H9 (cell line): Measurements from ENCODE around the gene CPNE8. TPM values are rescaled to one million over a fixed set of nuclear protein-coding genes. Genes with fewer than 3 reads are reported as not detected.

Source experiments
- DNase-seq: peaks from one replicate; pipeline ENCODE4 v3.0.0-alpha.2; 2017
- H2AFZ ChIP-seq: one replicate; pipeline ENCODE4 v1.6.1; 2013; ENCODE audit warnings: mild to moderate bottlenecking, low read length, control low read depth, moderate library complexity
- H2AK5ac ChIP-seq: 2 replicates; pipeline ENCODE4 v1.6.1; 2013; ENCODE audit warnings: low read length, control low read depth, mixed read lengths; ENCODE audit not compliant: insufficient read length
- H2BK120ac ChIP-seq: one replicate; pipeline ENCODE4 v1.6.1; 2013; ENCODE audit warnings: low read depth, mild to moderate bottlenecking, low read length, control low read depth, inconsistent platforms; ENCODE audit not compliant: poor library complexity, severe bottlenecking
- H2BK12ac ChIP-seq: 2 replicates; pipeline ENCODE4 v1.6.1; 2013; ENCODE audit warnings: low read length, control low read depth, mixed read lengths, low read depth; ENCODE audit not compliant: insufficient read length
- H2BK15ac ChIP-seq: 2 replicates; pipeline ENCODE4 v1.6.1; 2013; ENCODE audit warnings: low read depth, low read length, control low read depth
- H2BK20ac ChIP-seq: one replicate; pipeline ENCODE4 v1.6.1; 2013; ENCODE audit warnings: low read depth, mild to moderate bottlenecking, low read length, control low read depth, inconsistent platforms; ENCODE audit not compliant: poor library complexity, severe bottlenecking
- H2BK5ac ChIP-seq: 2 replicates; pipeline ENCODE4 v1.6.1; 2013; ENCODE audit warnings: low read length, control low read depth, mixed read lengths; ENCODE audit not compliant: insufficient read length
- H3K14ac ChIP-seq: 2 replicates; pipeline ENCODE4 v1.6.1; 2013; ENCODE audit warnings: low read length, control low read depth; ENCODE audit not compliant: insufficient read depth
- H3K18ac ChIP-seq: 2 replicates; pipeline ENCODE4 v1.6.1; 2013; ENCODE audit warnings: low read depth, mild to moderate bottlenecking, mixed read lengths, low read length, control low read depth; ENCODE audit not compliant: insufficient read length
- H3K23ac ChIP-seq: 2 replicates; pipeline ENCODE4 v1.6.1; 2013; ENCODE audit warnings: low read length, control low read depth, mixed read lengths, low read depth; ENCODE audit not compliant: insufficient read length
- H3K23me2 ChIP-seq: 2 replicates; pipeline ENCODE4 v1.6.1; 2013; ENCODE audit warnings: low read depth, mild to moderate bottlenecking, mixed read lengths, low read length, control low read depth; ENCODE audit not compliant: insufficient read length, poor library complexity, severe bottlenecking
- H3K27ac ChIP-seq: 2 replicates; pipeline ENCODE4 v1.5.1; 2013; ENCODE audit warnings: low read length, control low read depth, mixed read lengths, low read depth; ENCODE audit not compliant: insufficient read length
- H3K27me3 ChIP-seq: 2 replicates; pipeline ENCODE4 v1.6.1; 2013; ENCODE audit warnings: low read length, control low read depth, inconsistent platforms; ENCODE audit not compliant: insufficient read depth
- H3K4ac ChIP-seq: 2 replicates; pipeline ENCODE4 v1.6.1; 2013; ENCODE audit warnings: low read depth, mild to moderate bottlenecking, control low read depth, inconsistent platforms, low read length, moderate library complexity
- H3K4me1 ChIP-seq: 2 replicates; pipeline ENCODE4 v1.6.1; 2013; ENCODE audit warnings: low read length, control low read depth, inconsistent platforms; ENCODE audit not compliant: insufficient read depth
- H3K4me2 ChIP-seq: 2 replicates; pipeline ENCODE4 v1.6.1; 2013; ENCODE audit warnings: low read length, control low read depth, mixed read lengths; ENCODE audit not compliant: insufficient read length, insufficient read depth
- H3K56ac ChIP-seq: 2 replicates; pipeline ENCODE4 v1.6.1; 2013; ENCODE audit warnings: low read depth, mild to moderate bottlenecking, mixed read lengths, low read length, control low read depth; ENCODE audit not compliant: insufficient read length
- H3K79me1 ChIP-seq: 2 replicates; pipeline ENCODE4 v1.6.1; 2013; ENCODE audit warnings: low read depth, mild to moderate bottlenecking, moderate library complexity, low read length, control low read depth, inconsistent platforms; ENCODE audit not compliant: insufficient read depth, poor library complexity, severe bottlenecking
- H3K79me2 ChIP-seq: 2 replicates; pipeline ENCODE4 v1.6.1; 2013; ENCODE audit warnings: low read length, control low read depth, inconsistent platforms; ENCODE audit not compliant: insufficient read depth
- H3K9ac ChIP-seq: 2 replicates; pipeline ENCODE4 v1.6.1; 2013; ENCODE audit warnings: low read length, control low read depth, mixed read lengths; ENCODE audit not compliant: insufficient read length; ENCODE audit errors: extremely low read depth
- H3K9me3 ChIP-seq: one replicate; pipeline ENCODE4 v1.6.1; 2013; ENCODE audit warnings: low read depth, low read length, inconsistent platforms; ENCODE audit not compliant: control insufficient read depth
- H3T11ph ChIP-seq: one replicate; pipeline ENCODE4 v1.6.1; 2013; ENCODE audit warnings: mild to moderate bottlenecking, low read length, control low read depth, inconsistent platforms
- H4K20me1 ChIP-seq: one replicate; pipeline ENCODE4 v1.6.1; 2013; ENCODE audit not compliant: control insufficient read depth, insufficient read length, insufficient read depth
- H4K5ac ChIP-seq: 2 replicates; pipeline ENCODE4 v1.6.1; 2013; ENCODE audit warnings: low read depth, mild to moderate bottlenecking, mixed read lengths, low read length, control low read depth; ENCODE audit not compliant: insufficient read length
- H4K8ac ChIP-seq: replicated peaks from 2 replicates; pipeline ENCODE4 v1.6.1; 2013; ENCODE audit warnings: low read length, control low read depth, mixed read lengths, low read depth; ENCODE audit not compliant: insufficient read length
- H4K91ac ChIP-seq: 2 replicates; pipeline ENCODE4 v1.6.1; 2013; ENCODE audit warnings: low read depth, mild to moderate bottlenecking, moderate library complexity, mixed read lengths, low read length, control low read depth; ENCODE audit not compliant: insufficient read length
- H3K27ac Mint-ChIP-seq, 3 experiments: 2 replicates in 2 of 3; 3 replicates in 1 of 3; pipeline ENCODE4 v1.8.0; 2020 to 2021; ENCODE audit warnings: mixed read lengths in 3 of 3, mild to moderate bottlenecking in 1 of 3, moderate library complexity in 1 of 3
- H3K27me3 Mint-ChIP-seq: 2 replicates; pipeline ENCODE4 v1.8.0; 2021; ENCODE audit warnings: low read depth, mild to moderate bottlenecking, moderate library complexity, mixed read lengths
- H3K36me3 Mint-ChIP-seq, 3 experiments: 2 replicates in 2 of 3; 3 replicates in 1 of 3; pipeline ENCODE4 v1.8.0; 2020 to 2021; ENCODE audit warnings: low read depth in 3 of 3, mixed read lengths in 3 of 3; ENCODE audit not compliant: insufficient read depth in 1 of 3
- H3K4me1 Mint-ChIP-seq, 2 experiments: 2 replicates each; pipeline ENCODE4 v1.8.0; 2020; ENCODE audit warnings: mixed read lengths in 2 of 2
- H3K4me3 Mint-ChIP-seq, 2 experiments: 2 replicates in 1 of 2; 3 replicates in 1 of 2; pipeline ENCODE4 v1.8.0; 2020 to 2021; ENCODE audit warnings: mild to moderate bottlenecking in 2 of 2, mixed read lengths in 2 of 2, moderate library complexity in 1 of 2
- H3K9me3 Mint-ChIP-seq, 2 experiments: 2 replicates in 1 of 2; 3 replicates in 1 of 2; pipeline ENCODE4 v1.8.0; 2020; ENCODE audit warnings: mild to moderate bottlenecking in 2 of 2, mixed read lengths in 2 of 2, moderate library complexity in 1 of 2
- CTCF ChIP-seq: fragments of 200-600 bp; sonication (generic); conservative IDR thresholded peaks from 3 replicates; pipeline ENCODE4 v1.8.0; 2021; ENCODE audit warnings: antibody characterized with exemption, mild to moderate bottlenecking
- WGBS: extraction: QIAGEN DNeasy Blood & Tissue Kit; methylation state at CpG from one replicate; pipeline ENCODE4 v1.1.7; 2013; ENCODE audit warnings: missing lambda C conversion rate, low lambda C conversion rate, mixed read lengths; ENCODE audit not compliant: insufficient read length; ENCODE audit errors: extremely low coverage; 5-methylcytosine and 5-hydroxymethylcytosine counted together
- total RNA-seq: library from RNA; stranded (reverse); gene quantifications from 2 replicates; pipeline ENCODE4 v1.2.1, GENCODE V29; 2021

Gene CPNE8
- total RNA-seq, 1 experiment from 2014 or later, result 1.9 TPM

DNA sequence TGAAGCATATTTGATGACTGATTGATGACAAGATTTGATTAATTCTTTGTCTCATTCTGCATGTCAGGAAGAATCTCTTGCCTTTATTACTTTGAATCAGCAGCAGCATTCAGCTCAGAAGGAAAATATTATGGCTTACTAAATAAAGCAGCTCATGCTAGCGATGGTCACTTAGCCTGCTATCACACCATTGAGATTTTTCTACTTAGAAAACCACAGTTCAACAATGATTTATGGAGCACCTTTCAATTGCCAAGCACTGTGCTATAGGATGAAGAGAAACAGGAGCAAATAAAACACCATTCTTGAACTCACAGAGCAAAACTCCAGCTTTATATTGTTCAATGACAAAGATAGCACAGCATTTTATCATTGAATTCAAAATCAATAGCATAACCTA lies 197.7 kb downstream of the CPNE8 start:
- H4K91ac ChIP-seq, result no peak overlapping the region
- H2AK5ac ChIP-seq, result no peak overlapping the region
- H3K9ac ChIP-seq, result no peak overlapping the region
- H2BK5ac ChIP-seq, result no peak overlapping the region
- H3K4ac ChIP-seq, result no peak overlapping the region
- Mint-ChIP-seq H3K9me3 (no peaks in the 10 kb centered on the region), H3K27me3 (no peaks in the 10 kb centered on the region), H3K36me3 (no peaks in the 10 kb centered on the region), H3K4me3 (no peak overlapping the region), H3K27ac (no peak overlapping the region), H3K4me1 (0 out of 4 replicates have a peak, but pooled peaks cover 0 to 2% of the 10 kb centered on the region in 2 experiments)
- no peaks in the 10 kb centered on the region for H3K79me2 ChIP-seq
- no peak overlapping the region for H3K18ac ChIP-seq
- H3K23me2 ChIP-seq, result no peaks in the 10 kb centered on the region
- H4K5ac ChIP-seq, result no peak overlapping the region
- no peaks in the 10 kb centered on the region for H3K4me1 ChIP-seq
- no peak overlapping the region for H2BK15ac ChIP-seq
- no peaks in the 10 kb centered on the region for H4K20me1 ChIP-seq
- no peak overlapping the region for H3K27ac ChIP-seq
- no peak overlapping the region for H3K56ac ChIP-seq
- no peaks in the 10 kb centered on the region for H3K79me1 ChIP-seq
- H3K9me3 ChIP-seq, result no peaks in the 10 kb centered on the region
- no peak overlapping the region for H2BK20ac ChIP-seq
- no peak overlapping the region for H3K14ac ChIP-seq
- no peak overlapping the region for H2AFZ ChIP-seq
- H3K23ac ChIP-seq, result no peak overlapping the region
- no peak for DNase-seq
- H2BK12ac ChIP-seq, result no peak overlapping the region
- H3K4me2 ChIP-seq, result no peak overlapping the region
- WGBS, result no CpG with 5 or more reads among the region's 1 CpG
- H3K27me3 ChIP-seq, result no peaks in the 10 kb centered on the region
- no peak overlapping the region for H2BK120ac ChIP-seq
- no peak overlapping the region for H3T11ph ChIP-seq
- no peak overlapping the region for H4K8ac ChIP-seq
- TF ChIP-seq CTCF, result no peak
